Cardiac fibroblast (primary cell): ENCODE data around the gene SPOCK2.
A peak's percentile ranks its signal among the peaks of the same experiment; 100 is the strongest.

Source experiments
- DNase-seq, 2 donors: peaks; one replicate each; pipeline versions ENCODE4 v3.0.0 to v3.0.0-alpha.2; 2010; ENCODE audit warnings: low read depth in 2 of 2
- H3K4me3 ChIP-seq, 2 donors: replicated peaks in 1 of 2; 1 replicate in 1 of 2; 2 replicates in 1 of 2; pipeline ENCODE4 v1.5.1; 2011; ENCODE audit warnings: low read depth in 2 of 2, low read length in 2 of 2, mild to moderate bottlenecking in 2 of 2, moderate library complexity in 1 of 2
- TF ChIP-seq, protein P1 (sequence below): IDR thresholded peaks from one replicate; pipeline ENCODE4 v1.5.1; 2011; ENCODE audit warnings: low read depth, mild to moderate bottlenecking, low read length, inconsistent platforms

Gene SPOCK2

DNA sequence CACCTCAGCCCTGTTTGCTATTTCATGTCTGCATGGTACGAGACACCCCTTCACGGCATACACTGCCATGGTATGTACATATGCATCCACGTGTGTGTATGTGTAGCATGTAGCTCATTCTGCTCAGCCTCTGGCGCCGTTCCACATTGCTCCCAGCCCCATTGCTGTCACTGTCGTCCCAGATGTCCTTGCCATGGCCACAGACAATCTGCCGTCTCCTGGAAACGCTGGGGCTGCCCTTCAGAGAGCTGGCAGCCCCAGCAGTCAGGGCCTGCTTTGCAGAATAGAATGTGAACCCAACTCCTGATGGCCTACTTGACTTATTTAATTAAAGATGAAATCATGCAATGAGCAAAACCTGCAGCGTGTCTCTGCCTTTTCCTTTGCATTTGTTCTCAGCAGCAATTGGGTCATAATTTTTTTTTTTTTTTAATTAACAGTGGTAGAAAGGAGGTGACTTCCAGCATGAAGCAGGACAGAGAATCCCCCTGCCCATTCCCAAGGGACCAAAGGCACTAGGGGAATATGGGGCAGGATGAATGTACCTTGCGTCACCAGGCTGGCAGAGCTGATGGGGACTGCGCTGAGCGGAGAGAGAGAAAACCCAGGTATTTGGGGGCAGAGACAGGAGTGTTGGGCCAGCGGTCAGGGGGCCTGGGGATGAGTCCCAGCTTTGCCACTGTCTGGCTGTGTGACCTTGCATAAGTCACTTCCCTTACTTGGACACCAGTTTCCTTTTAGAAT, 75.0 kb downstream of the SPOCK2 start:
- no peak overlapping the region for H3K4me3 ChIP-seq
- DNase-seq: no peak
- TF ChIP-seq, protein P1, sequence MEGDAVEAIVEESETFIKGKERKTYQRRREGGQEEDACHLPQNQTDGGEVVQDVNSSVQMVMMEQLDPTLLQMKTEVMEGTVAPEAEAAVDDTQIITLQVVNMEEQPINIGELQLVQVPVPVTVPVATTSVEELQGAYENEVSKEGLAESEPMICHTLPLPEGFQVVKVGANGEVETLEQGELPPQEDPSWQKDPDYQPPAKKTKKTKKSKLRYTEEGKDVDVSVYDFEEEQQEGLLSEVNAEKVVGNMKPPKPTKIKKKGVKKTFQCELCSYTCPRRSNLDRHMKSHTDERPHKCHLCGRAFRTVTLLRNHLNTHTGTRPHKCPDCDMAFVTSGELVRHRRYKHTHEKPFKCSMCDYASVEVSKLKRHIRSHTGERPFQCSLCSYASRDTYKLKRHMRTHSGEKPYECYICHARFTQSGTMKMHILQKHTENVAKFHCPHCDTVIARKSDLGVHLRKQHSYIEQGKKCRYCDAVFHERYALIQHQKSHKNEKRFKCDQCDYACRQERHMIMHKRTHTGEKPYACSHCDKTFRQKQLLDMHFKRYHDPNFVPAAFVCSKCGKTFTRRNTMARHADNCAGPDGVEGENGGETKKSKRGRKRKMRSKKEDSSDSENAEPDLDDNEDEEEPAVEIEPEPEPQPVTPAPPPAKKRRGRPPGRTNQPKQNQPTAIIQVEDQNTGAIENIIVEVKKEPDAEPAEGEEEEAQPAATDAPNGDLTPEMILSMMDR: no peak

DNA sequence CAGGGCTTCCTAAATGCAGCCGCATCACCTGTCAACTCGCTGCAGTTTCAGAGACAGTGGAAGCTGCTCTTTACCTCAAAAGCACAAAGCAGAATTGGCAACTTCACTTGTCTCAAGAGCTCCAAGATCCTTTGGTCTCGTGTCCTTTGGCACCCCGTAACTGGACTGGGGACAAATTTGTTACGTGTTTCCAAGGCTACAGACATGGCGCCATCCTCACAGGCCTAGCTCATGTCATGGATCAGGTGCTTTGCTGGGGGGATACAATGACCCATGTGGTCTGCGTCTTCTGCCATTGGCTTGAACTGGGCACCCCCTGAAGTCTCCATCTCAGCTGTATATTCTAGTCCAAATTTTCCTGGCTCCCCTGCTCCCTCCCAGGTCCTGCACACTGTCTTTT, 75.6 kb downstream of the SPOCK2 start:
- no peak overlapping the region for H3K4me3 ChIP-seq
- no peak for DNase-seq
- TF ChIP-seq, protein P1: no peak

DNA sequence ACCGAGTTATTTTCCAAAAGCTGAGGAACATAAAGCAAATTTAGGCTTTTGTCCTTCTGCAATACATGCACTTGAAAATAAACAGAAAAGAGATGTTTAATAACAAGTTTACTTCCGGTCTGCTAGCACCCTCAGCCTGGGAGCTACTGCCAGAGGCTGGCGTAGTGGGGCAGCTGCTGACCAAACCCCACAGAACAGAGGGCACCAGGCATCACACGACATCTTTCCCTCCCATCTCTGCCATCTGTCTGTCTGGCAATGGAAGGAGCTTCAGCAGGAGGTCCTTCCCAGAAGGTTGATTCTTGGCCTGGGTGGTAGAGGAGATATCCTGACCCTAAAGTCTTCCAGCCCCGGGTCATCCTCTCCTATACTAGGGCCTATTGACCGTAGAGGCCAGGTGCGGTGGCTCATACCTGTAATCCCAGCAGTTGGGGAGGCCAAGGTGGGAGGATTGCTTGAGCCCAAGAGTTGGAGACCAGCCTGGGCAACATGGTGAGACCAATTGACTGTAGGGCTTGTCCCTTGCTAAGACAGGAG, 76.3 kb downstream of the SPOCK2 start:
- TF ChIP-seq, protein P1: no peak
- no peak for DNase-seq
- H3K4me3 ChIP-seq: no peak overlapping the region

DNA sequence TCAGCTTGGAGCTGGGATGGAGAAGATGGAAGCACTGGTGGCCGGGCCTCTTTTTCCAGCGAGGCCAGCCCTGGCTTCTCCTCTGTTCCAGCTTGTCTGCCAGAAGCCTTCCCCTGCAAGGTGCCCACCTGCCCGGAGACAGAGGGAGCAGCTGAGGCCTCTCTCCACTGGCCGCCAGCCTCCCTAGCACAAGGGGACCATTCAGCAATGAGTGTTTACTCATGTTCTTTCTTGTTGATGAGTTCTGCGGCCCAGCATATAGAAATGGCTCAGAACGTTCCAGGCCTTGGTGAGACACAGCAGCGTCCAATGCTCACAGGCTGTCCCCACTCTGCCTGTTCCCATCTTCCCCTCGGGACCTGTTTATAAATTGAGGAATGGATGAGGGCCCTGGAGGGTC, 76.9 kb downstream of the SPOCK2 start:
- no peak for DNase-seq
- H3K4me3 ChIP-seq: no peak overlapping the region
- TF ChIP-seq, protein P1: no peak

DNA sequence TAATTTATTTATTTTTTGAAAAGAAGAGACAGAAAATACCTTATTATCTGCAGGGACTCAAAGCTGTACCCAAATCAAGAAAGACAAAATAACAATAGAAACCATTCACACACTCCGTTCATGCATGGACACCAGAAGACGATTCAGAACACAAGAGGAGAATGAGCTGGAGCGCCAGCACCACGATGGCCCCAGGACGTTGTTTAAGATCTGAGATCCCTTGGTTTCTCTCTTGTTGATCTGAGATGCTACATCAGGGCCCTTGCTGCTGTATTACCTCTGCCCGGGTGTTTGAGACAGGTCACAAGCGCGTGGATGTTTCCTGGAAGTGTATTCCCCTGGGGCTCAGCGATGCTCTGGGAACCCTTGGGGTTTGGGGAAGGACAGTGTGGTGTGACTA, 77.3 kb downstream of the SPOCK2 start:
- H3K4me3 ChIP-seq: no peak overlapping the region
- no peak for DNase-seq
- TF ChIP-seq, protein P1: no peak

DNA sequence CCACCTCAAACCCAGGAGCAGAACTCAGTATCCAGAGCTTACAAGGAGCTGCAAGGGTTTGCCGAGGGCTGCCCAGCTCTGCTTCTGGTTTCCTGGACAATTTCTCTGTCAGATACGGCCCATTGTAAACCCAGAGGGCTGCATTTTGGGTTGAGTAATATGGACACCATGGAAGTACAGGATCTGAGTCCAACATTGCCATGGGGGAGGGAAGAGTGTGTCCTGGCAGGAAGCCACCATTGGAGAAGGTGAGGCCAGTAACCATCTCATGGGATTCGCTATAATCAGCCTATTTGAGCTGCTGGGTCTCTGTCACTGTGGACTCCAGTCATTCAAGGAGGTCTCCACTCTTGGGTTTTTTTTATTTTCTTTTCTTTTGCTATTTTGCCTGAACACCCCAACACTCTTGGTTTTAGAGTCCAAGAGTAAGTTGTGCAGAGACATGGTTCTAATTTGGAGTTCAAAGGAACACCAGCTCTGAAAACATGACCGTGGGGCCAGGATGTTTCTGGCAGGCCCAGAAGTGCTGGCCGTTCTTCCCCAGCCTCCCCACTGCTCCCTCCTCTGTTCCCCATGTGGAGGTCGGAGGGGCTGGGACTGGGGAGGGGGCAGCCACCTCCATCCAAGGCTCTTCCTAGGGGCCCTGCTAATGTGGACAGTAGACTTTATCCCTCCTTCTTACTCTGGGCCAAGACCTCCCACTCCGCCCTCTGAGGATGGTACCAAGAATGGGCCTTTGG, 77.9 kb downstream of the SPOCK2 start:
- TF ChIP-seq, protein P1: no peak
- no peak overlapping the region for H3K4me3 ChIP-seq
- DNase-seq: peak; percentile 21 to 35
